Lower leg skin (tissue), 3 donors: ENCODE results near the gene KCNK7.

Experiments used
- POLR2A ChIP-seq, 2 donors: fragments of 450-650 bp; IDR thresholded peaks; one replicate each; pipeline ENCODE4 v1.6.1; 2016 to 2017; ENCODE audit warnings: antibody characterized with exemption in 2 of 2, mild to moderate bottlenecking in 1 of 2, moderate library complexity in 1 of 2
- TF ChIP-seq, protein P1 (sequence below), 3 donors: fragments of 450-650 bp; IDR thresholded peaks; one replicate each; pipeline ENCODE4 v1.5.1; 2016; ENCODE audit warnings: antibody characterized with exemption in 3 of 3, mild to moderate bottlenecking in 3 of 3, moderate library complexity in 2 of 3

DNA sequence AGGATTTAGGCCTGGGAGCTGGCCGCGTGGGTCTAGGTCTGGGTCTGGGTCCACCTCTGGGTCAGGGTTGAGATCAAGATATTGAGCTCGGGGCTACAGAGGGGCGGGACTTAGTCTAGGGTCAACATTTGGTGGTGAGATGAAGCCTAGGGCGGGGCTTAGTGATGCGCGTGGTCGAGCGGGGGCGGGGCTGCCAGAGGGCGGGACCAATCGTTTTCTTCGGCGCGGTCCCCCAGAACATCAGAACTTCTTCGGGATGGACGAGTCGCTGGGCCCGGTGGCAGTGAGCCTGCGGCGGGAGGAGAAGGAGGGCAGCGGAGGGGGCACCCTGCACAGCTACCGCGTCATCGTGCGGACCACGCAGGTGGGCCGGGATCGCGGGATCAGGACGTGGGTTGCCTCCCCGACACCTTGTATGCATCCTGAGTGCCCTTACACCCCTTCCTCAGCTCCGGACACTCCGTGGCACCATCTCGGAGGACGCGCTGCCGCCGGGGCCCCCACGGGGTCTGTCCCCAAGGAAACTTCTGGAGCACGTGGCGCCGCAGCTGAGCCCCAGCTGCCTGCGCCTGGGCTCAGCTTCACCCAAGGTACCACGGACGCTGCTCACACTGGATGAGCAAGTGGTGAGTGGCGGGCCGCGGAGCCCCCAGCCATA lies 46.5 kb upstream of the KCNK7 start:
- TF ChIP-seq, protein P1, sequence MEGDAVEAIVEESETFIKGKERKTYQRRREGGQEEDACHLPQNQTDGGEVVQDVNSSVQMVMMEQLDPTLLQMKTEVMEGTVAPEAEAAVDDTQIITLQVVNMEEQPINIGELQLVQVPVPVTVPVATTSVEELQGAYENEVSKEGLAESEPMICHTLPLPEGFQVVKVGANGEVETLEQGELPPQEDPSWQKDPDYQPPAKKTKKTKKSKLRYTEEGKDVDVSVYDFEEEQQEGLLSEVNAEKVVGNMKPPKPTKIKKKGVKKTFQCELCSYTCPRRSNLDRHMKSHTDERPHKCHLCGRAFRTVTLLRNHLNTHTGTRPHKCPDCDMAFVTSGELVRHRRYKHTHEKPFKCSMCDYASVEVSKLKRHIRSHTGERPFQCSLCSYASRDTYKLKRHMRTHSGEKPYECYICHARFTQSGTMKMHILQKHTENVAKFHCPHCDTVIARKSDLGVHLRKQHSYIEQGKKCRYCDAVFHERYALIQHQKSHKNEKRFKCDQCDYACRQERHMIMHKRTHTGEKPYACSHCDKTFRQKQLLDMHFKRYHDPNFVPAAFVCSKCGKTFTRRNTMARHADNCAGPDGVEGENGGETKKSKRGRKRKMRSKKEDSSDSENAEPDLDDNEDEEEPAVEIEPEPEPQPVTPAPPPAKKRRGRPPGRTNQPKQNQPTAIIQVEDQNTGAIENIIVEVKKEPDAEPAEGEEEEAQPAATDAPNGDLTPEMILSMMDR (IDR thresholded peaks at IDR 0.05): no peak
- no peak for TF ChIP-seq POLR2A (IDR thresholded peaks at IDR 0.05)
